ENCODE results near the gene MED13L. TPM values are rescaled to one million over a fixed set of nuclear protein-coding genes. Genes with fewer than 3 reads are reported as not detected.

MED13L gene
- total and polyA plus RNA-seq, 2 of the 8 experiments (the other 6 are each of a cell fraction or from before 2014, with no cell fraction given) = 15.9 to 51.7 TPM

GRCh38 chr12:115980339-115980738 lies 297.2 kb downstream of the MED13L start (continued):
- TF ChIP-seq POU5F1 (IDR thresholded peaks at IDR 0.05; ENCODE audit: low read depth, low read length) (no peak), POLR2AphosphoS5 (IDR thresholded peaks at IDR 0.05; ENCODE audit: low read depth, low read length) (no peak), TEAD4 (IDR thresholded peaks at IDR 0.05; ENCODE audit: low read depth, low read length) (no peak)
